ENCODE measurements around the gene PCMTD2. TPM values are rescaled to one million over a fixed set of nuclear protein-coding genes. Genes with fewer than 3 reads are reported as not detected.
"Not testable (repeated sequence)": the region's sequence is repeated elsewhere in the genome, so short reads cannot be mapped to it uniquely, and the experiment has no call there.

PCMTD2 gene
- total and polyA plus RNA-seq, 2 of the 8 experiments (the other 6 are each of a cell fraction or from before 2014, with no cell fraction given): 21.4 to 55.1 TPM

GRCh38 chr20:64287264-64287590, 31.7 kb downstream of the PCMTD2 start:
- H3K27ac ChIP-seq (ENCODE audit: low read depth, low read length); H3K4me1 ChIP-seq (replicated peaks in 1 of 4; ENCODE audit: control insufficient read depth in 3 of 4, insufficient read depth in 4 of 4, low read length in 3 of 4); DNase-seq (ENCODE audit: low read depth in 1 of 2, low spot score in 2 of 2); H2BK12ac ChIP-seq (ENCODE audit: low read depth, low read length); H3K9ac ChIP-seq (replicated peaks in 1 of 4; ENCODE audit: extremely low read depth in 1 of 4, low read depth in 3 of 4, low read length in 3 of 4); H3K27me3 ChIP-seq (replicated peaks in 1 of 4; ENCODE audit: control insufficient read depth in 3 of 4, extremely low read depth in 1 of 4, insufficient read depth in 3 of 4, low read length in 3 of 4); FAIRE-seq; H3K56ac ChIP-seq (replicated peaks; ENCODE audit: insufficient read length, low read depth, low read length); H4K20me1 ChIP-seq (replicated peaks in 1 of 2; ENCODE audit: control insufficient read depth in 1 of 2, insufficient read depth in 2 of 2, low read length in 2 of 2); H4K91ac ChIP-seq (replicated peaks; ENCODE audit: insufficient read length, low read length); H2BK120ac ChIP-seq (replicated peaks; ENCODE audit: low read depth, low read length); H3K4me3 ChIP-seq (ENCODE audit: extremely low read depth in 1 of 4, insufficient read depth in 2 of 4, low read depth in 3 of 4, low read length in 4 of 4); H3K79me2 ChIP-seq (ENCODE audit: control insufficient read depth in 1 of 2, insufficient read depth in 2 of 2, low read length in 2 of 2); POLR2A ChIA-PET (ENCODE audit: partially characterized antibody); H3K23ac ChIP-seq (ENCODE audit: insufficient read length); H2AFZ ChIP-seq (ENCODE audit: low read length); H3K14ac ChIP-seq (ENCODE audit: insufficient read length); CTCF ChIA-PET (ENCODE audit: partially characterized antibody); H3K4me2 ChIP-seq (ENCODE audit: insufficient read depth in 1 of 2, low read depth in 2 of 2, low read length in 2 of 2); H3K36me3 ChIP-seq (ENCODE audit: control insufficient read depth in 2 of 4, insufficient read depth in 4 of 4, low read length in 3 of 4); H4K8ac ChIP-seq (ENCODE audit: extremely low read depth, insufficient read depth, low read length); H3K4ac ChIP-seq (replicated peaks; ENCODE audit: insufficient read length, low read depth, low read length); H2AK5ac ChIP-seq (ENCODE audit: low read depth, low read length); H3K79me1 ChIP-seq (ENCODE audit: low read depth, low read length); H4K5ac ChIP-seq (ENCODE audit: insufficient read length, low read depth, low read length); H2BK15ac ChIP-seq (ENCODE audit: low read length); H2BK5ac ChIP-seq (ENCODE audit: low read depth, low read length); H2BK20ac ChIP-seq (ENCODE audit: low read length); H3K18ac ChIP-seq (ENCODE audit: extremely low read depth, low read length): not testable (repeated sequence)
- 0 out of 2 replicates have a peak, but pooled peaks have one; percentile 34 for TF ChIP-seq CEBPB (IDR thresholded peaks at IDR 0.05; ENCODE audit: low read depth, low read length)
- Histone ChIP-seq H3K23me2 (ENCODE audit: low read depth, low read length) (peaks cover 10% of the 10 kb centered on the region; the same call in 1 of the 2 replicates), H3K9me3 (ENCODE audit: insufficient read depth in 2 of 2, low read depth in 1 of 2, low read length in 1 of 2) (peaks cover 23 to 37% of the 10 kb centered on the region in 2 experiments)
- 89 to 100% methylated on average over 3 of the region's 3 CpGs for WGBS, 2 experiments (ENCODE audit: extremely low coverage in 1 of 2, insufficient coverage in 1 of 2, insufficient read length in 1 of 2, insufficient replicate concordance in 2 of 2, low coverage in 1 of 2, low lambda C conversion rate in 2 of 2, missing lambda C conversion rate in 1 of 2)

DNA sequence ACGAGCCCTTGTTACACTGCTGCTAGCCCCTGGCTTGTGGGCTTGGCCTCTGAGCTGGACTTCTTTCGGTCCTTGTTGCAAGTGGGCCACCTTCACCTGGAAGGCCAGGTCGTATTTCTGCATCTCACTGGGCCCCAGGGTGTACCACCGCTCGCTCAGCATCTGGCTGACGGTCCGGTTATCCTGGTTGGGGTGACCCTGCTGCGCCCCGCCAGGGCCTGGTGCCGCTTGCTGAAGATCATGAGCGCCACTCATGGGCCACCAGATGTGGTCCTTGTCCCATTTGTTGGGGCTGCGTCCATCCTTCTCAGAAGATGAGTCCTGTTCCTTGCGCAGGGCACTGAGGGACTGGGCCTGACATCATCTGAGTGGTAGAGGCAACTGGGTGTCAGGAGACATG, 36.6 kb downstream of the PCMTD2 start:
- H3K23me2 ChIP-seq (ENCODE audit: low read depth, low read length); H4K20me1 ChIP-seq (replicated peaks in 1 of 2; ENCODE audit: control insufficient read depth in 1 of 2, insufficient read depth in 2 of 2, low read length in 2 of 2); H2BK15ac ChIP-seq (ENCODE audit: low read length); H4K8ac ChIP-seq (ENCODE audit: extremely low read depth, insufficient read depth, low read length); H3K27me3 ChIP-seq (replicated peaks in 1 of 4; ENCODE audit: control insufficient read depth in 3 of 4, extremely low read depth in 1 of 4, insufficient read depth in 3 of 4, low read length in 3 of 4); H3K4me1 ChIP-seq (replicated peaks in 1 of 4; ENCODE audit: control insufficient read depth in 3 of 4, insufficient read depth in 4 of 4, low read length in 3 of 4); H3K27ac ChIP-seq (ENCODE audit: low read depth, low read length); H3K9me3 ChIP-seq (ENCODE audit: insufficient read depth in 2 of 2, low read depth in 1 of 2, low read length in 1 of 2); H4K5ac ChIP-seq (ENCODE audit: insufficient read length, low read depth, low read length); H2BK12ac ChIP-seq (ENCODE audit: low read depth, low read length); H3K79me2 ChIP-seq (ENCODE audit: control insufficient read depth in 1 of 2, insufficient read depth in 2 of 2, low read length in 2 of 2); H2BK120ac ChIP-seq (replicated peaks; ENCODE audit: low read depth, low read length); H3K9ac ChIP-seq (replicated peaks in 1 of 4; ENCODE audit: extremely low read depth in 1 of 4, low read depth in 3 of 4, low read length in 3 of 4); CTCF ChIA-PET (ENCODE audit: partially characterized antibody); H3K56ac ChIP-seq (replicated peaks; ENCODE audit: insufficient read length, low read depth, low read length); POLR2A ChIA-PET (ENCODE audit: partially characterized antibody); FAIRE-seq; DNase-seq (ENCODE audit: low read depth in 1 of 2, low spot score in 2 of 2); H2BK20ac ChIP-seq (ENCODE audit: low read length); H3K36me3 ChIP-seq (ENCODE audit: control insufficient read depth in 2 of 4, insufficient read depth in 4 of 4, low read length in 3 of 4); H3K4me2 ChIP-seq (ENCODE audit: insufficient read depth in 1 of 2, low read depth in 2 of 2, low read length in 2 of 2); H2AK5ac ChIP-seq (ENCODE audit: low read depth, low read length); H3K79me1 ChIP-seq (ENCODE audit: low read depth, low read length); H2BK5ac ChIP-seq (ENCODE audit: low read depth, low read length); H3K4ac ChIP-seq (replicated peaks; ENCODE audit: insufficient read length, low read depth, low read length); H3K18ac ChIP-seq (ENCODE audit: extremely low read depth, low read length); H3K23ac ChIP-seq (ENCODE audit: insufficient read length); H2AFZ ChIP-seq (ENCODE audit: low read length); H4K91ac ChIP-seq (replicated peaks; ENCODE audit: insufficient read length, low read length); H3K4me3 ChIP-seq (ENCODE audit: extremely low read depth in 1 of 4, insufficient read depth in 2 of 4, low read depth in 3 of 4, low read length in 4 of 4); H3K14ac ChIP-seq (ENCODE audit: insufficient read length): not testable (repeated sequence)
- WGBS, 2 experiments (ENCODE audit: extremely low coverage in 1 of 2, insufficient coverage in 1 of 2, insufficient read length in 1 of 2, insufficient replicate concordance in 2 of 2, low coverage in 1 of 2, low lambda C conversion rate in 2 of 2, missing lambda C conversion rate in 1 of 2): no CpG with 5 or more reads among the region's 13 CpGs
